ENCODE data around the gene ASB5. TPM values are rescaled to one million over a fixed set of nuclear protein-coding genes. Genes with fewer than 3 reads are reported as not detected.
"Not testable (repeated sequence)": the region's sequence is repeated elsewhere in the genome, so short reads cannot be mapped to it uniquely, and the experiment has no call there.

ASB5 gene, protein sequence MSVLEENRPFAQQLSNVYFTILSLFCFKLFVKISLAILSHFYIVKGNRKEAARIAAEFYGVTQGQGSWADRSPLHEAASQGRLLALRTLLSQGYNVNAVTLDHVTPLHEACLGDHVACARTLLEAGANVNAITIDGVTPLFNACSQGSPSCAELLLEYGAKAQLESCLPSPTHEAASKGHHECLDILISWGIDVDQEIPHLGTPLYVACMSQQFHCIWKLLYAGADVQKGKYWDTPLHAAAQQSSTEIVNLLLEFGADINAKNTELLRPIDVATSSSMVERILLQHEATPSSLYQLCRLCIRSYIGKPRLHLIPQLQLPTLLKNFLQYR
- total RNA-seq = not detected in 2 replicates

DNA sequence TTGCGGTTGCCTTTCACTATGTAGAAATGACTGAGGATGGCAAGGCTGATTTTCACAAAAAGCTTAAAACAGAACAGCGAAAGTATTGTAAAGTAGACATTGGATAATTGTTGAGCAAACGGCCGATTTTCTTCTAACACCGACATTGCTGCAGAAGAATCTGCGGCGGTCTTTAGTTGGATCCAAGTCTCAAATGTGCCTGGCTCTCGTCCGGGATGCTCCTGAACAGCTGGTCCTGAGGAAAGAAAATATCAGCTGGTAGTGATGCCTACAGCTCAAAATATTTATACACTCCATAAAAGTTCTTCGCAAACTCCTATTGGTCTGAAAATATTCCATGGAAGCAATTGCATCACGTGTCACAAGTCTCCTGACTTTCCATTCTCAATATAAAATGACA lies at the start of gene ASB5:
Gene ASB5, minus strand, starts transcription at position 260 of the 400 bp plus-strand sequence. Its CDS starts 114 bp downstream, at position 146.
- DNase-seq = no peak

DNA sequence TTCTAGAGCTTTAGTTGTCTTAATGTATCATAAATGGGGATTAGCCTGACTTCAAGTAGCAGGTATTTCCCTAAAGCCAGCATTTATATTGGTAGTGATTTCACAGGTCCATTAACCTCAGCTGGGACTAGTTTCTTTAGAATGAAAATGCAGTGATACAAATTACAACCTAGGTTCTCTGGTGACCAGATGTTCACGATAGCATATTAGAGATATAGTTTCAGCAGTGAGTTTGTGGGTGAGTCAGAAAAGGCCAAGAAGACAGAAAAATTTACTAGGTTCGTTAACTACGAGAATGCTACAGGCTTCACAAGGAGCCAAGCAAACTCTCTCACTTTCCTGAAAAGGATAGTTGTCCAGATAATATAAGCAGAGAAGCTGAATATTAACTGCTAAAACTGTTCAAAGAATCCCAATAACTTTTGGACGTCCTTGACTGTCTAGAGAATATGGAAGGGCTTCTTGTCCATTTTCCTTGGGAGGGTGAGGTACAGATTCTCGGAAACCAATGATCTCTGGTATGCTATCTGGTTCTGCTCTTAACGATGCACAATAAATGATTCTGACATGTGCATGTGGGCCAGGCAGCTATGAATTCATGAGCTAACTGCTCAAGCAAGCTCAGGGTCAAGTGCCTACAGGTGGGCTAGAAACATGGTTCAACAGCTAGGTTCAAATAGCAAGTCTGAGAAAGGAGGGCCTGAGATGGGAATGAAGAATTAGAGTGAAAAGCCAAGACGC lies 44.7 kb upstream of the ASB5 start:
- DNase-seq = no peak

DNA sequence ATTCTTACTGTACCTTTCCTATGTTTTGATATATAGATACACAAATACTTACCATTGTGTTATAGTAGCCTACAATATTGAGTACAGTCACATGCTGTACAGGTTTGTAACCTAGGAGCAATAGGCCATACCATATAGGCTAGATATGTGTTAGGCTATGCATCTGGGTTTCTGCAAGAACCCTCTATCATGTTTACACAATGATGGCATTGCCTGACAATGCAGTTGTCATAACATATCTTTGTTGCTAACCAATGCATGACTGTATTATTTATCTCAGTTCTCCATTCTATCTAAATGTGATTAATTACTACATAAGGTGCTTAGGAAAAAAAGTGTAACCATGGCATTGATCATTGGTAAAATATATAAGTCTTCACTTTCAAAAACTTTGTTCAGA lies 40.8 kb upstream of the ASB5 start:
- no peak for DNase-seq

DNA sequence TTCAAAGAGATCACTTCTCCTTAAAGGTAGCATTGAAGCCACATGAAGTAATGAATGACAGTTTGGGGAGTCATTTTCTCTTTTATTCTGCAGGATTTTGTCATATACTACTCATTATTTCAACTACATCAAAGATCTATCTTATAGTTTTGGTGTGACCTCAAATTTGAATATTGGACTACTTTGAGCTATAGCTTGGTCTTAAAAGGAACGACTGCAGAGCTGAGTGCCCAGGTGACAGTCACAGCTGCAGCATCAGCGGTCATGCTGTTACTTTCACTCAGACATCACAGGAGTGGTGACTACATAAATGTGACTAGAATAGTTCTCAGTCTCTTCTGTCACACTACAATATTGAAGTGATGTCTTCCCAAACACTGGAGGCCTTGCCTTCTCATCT lies 40.0 kb upstream of the ASB5 start:
- DNase-seq = no peak

DNA sequence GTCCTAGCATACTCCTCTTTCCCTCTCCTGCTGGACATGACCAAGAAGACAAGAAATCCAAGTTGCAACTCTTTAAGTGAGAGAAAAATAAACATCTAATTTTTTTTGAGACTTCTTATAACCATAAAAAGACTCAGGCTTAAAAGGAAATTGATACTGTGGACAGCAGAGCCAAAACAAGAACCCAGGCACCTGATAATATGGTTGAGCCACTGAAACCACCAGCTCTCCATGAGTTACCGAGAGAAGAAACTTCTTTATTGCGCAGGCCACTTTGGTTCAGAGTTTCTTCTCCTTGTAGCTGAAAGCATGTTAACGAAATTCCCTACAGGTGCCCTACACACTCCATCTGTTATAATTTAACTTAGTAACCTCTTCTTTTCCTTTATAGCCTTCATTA lies 39.4 kb upstream of the ASB5 start:
- DNase-seq = no peak

DNA sequence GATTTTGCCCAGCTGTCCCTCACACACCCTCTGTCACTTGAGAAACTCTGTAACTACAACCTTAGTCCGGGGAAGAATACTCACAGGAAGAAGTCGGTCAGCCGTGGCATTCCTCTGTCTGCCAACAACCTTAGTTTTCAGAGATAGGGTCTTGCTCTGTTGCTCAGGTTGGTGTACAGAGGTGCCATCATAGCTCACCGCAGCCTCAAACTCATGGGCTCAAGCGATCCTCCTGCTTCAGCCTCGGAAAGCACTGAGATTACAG lies 38.6 kb upstream of the ASB5 start:
- no peak for DNase-seq

DNA sequence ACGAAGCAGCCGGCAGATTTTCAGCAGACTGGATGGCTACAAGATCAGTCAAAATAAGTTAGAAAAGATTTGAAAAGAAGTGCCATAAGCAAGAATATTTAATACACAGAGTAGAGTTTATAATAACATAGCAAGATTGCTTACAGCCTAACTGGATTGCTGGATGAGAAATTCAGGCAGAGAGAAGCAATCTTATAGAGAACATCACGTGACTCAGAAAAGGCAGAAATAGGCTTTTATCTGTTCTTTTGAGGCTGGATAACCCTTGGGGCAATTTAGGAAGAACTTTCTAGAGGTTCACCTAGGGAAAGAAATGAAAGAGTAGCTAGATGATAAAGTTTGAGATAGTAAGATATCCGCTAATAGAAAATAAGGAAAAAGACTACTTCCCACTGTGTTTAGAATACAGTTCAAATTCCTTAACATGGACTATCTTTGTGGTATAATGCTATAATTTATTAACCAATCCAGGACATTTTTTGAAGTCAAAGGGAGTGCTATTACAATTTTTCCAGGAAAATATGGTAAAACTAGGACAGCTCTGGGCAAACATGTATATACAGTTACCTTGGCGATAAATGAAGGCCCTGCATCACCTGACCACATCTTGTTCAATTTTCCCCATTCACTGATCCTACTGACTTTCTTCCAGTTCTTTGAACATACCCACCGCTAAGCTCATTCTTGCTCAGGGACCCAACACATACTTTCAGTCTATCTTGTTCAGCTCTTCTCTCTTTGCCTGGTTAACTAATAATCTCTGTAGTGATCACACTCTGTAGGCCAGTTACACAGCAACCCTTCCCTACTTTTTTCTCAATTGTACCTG lies 38.0 kb upstream of the ASB5 start:
- DNase-seq = no peak

DNA sequence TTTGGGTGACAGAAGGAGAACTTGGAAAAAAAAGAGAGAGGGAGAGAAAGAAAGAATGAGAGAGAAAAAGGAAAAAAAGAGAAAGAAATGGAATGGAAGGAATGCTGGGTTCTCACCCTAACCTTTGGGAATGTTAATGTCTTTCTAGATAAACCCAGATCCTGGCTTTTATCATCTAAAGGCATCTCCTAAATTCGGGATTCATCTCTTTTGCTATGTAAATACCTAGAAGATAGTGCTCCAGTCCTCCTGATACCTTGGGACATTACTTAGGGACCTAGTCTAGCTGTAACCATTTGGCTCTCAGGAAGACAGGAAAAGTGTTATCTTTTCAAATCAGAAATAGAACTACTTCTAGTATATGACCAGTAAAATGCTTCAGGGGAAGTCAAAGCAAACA lies 34.9 kb upstream of the ASB5 start:
- DNase-seq = no peak

DNA sequence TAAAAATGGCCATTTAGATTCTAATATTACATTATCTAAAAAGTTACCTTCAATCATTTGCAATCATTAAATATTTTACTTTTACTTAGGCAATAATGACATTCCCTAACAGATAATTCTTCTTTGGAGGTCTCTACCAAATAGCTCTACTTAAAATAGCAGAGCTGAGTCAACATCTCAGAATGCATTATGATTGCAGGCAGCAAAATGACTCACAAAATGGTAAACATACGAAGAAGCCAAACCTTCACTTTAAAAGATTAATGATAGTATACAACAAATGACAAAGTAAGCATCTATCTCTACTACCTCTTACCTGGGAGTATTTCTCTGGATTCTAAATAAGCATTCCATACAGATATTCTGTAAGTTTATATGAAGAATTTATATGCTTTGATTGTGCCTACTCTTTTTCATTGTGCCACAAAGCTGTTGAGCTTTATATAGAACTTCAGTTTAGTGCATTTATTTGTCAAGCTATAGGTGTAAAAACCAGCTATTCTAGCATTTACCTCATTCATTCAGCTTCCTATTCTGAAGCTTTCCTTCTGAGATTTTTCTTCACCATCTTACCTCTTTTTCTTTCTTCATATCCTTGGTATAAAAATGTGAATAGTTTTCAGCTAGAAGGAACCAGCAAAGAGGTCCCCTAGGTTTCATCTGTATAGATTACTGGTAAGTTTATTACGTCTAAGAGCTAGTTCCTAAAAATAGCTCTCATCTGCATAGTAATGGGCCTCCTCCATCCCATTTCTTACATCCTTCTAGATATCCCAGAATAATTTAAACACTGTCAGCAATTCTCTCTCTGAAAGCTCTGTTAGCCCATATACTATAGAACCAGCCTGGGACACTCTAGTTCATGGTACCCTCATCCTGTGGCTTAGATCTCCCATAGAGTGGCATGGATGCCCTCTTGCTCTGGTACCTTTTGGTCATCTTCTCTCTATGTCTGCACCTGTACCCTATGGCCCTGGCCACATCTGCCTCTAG lies 33.6 kb upstream of the ASB5 start:
- no peak for DNase-seq

DNA sequence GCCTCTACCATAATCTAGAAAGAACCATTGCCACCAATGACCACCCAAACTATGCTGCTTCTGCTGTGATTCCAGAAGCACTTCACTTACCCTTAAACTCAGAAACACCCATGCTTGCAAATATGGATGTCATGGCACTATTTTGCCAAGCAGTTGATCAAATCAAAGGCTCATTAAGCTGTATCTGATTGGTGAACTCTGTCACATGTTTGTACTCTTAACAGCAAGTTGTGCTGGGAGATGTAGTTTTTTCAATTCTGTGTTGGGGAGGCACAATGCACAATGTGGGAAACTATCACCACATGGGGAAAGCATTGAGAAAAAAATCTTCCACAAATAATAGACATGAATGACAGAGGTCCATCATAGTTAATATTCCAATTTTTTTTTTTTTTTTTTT lies 31.5 kb upstream of the ASB5 start:
- DNase-seq = no peak

DNA sequence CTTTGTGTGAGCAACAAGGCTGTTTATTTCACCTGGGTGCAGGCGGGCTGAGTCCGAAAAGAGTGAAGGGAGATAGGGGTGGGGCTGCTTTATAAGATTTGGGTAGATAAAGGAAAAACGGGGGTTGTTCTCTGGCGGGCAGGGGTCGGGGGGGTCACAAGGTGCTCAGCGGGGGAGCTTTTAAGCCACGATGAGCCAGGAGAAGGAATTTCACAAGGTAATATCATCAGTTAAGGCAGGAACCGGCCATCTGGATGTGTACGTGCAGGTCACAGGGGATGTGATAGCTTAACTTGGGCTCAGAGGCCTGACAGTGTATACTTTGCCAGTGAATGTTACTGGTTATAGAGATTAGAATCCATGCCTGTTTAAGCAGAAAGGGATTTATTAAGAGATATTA lies 31.0 kb upstream of the ASB5 start:
- no peak for DNase-seq

DNA sequence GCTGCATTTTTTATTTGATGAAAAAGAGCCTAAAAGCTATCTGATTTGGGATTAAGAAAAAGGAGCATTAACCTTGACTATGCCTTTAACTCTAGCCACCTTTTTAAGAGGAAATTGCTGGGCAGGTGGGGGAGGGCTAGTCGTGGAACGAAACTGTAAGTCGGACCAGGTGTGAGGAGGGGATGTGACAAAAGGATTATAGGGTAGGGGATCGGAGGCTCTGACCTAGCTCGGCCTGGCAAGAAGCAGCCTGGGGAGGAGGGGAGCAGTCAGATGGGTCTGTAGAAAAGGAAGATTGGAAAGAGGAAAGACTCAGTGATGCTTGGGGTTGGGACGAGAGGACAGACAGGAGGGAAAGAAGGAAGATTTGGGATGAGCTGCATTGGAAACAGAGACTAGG lies 29.6 kb upstream of the ASB5 start:
- DNase-seq = no peak

DNA sequence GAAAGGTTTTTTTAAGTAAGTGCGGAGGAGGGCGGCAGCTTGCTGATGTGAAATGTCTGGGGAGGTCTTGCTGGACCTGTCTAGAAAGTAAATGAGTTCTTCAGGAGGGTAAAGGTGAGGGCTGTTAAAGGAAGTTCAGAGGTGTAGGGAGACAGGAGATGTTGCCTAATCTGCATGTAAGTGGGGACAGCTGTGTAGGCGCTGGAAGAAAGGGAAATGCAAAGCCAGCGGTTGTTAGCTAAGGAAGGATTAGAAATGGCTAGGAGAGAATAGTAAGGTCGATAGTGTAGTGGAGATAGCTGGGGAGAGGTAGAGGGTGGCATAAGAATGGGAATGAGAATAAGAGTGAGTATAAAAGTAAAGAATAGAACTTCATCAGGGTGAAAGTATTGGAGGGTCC lies 26.9 kb upstream of the ASB5 start:
- not testable (repeated sequence) for DNase-seq

DNA sequence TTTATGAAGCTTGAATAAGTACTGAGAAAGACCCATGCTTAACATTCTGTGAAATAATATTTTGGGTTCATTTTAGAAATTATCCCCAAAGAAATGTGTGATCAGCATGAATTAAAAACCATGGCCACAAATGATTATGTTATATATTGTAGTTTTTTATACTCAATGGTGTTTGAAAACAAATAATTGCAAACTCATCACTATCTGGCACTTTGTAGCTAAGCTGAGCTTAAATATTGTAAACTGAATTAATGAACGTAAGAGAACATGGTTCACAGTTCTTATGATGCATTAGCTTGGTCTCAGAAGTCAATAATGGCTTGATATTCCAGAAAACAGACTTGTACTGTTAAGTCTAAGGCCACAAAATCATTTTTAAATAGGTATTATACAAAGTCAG lies 24.6 kb upstream of the ASB5 start:
- no peak for DNase-seq

DNA sequence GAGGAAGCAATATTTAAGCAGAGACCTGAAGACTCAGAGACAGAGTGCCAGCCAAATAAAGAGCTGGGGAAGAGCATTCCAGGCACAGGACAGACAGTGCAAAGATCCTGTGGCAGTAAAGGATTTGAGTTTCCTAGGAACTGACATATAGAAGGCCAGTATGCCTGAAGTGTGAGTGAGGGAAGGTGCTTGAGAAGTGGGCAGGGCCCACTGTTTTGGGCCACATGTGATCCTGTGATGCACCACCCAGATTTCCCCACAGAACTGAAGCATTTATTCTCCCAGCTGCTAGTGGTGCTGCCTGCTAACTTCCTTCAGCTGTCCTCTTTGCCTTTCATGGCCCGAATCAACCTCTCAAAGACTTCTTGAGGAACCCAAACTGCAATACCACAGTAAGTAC lies 23.9 kb upstream of the ASB5 start:
- no peak for DNase-seq

DNA sequence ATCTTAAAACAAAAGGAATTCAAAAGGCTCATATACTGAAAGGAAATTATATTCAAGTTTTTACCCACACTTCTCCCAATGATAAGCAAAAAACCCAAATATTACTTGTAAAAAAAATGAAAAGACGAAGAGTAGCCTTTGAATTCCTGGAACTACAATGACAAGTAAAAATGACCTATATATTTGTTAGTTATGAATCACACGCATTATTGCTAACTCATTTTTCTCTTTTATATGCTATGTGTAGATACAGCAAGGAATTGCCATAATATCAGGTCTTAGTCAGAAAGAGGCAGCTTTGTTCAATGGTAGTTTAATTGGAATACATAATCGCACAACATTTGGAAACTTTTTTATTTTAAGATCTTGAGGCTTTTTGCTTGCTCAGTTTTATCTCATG lies 22.7 kb upstream of the ASB5 start:
- no peak for DNase-seq

DNA sequence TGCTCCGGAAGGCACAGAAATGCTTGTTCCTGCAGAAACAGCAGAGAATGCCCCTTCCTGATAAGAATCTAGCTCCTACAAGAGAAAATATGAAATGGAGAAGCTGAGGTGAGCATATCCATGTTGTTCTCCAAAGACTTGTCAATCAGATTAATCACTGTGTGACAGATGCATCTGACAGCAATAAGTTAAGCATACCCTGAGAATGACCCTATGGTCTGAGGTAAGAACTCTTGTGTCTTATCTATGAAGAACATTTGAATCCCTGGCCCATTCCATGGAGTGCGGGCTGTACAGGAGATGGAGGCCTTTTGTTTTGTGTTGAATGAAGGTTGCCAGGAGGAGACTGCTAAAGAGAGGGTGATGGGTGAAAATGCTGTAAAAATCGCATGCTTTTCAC lies 21.5 kb upstream of the ASB5 start:
- DNase-seq = no peak

DNA sequence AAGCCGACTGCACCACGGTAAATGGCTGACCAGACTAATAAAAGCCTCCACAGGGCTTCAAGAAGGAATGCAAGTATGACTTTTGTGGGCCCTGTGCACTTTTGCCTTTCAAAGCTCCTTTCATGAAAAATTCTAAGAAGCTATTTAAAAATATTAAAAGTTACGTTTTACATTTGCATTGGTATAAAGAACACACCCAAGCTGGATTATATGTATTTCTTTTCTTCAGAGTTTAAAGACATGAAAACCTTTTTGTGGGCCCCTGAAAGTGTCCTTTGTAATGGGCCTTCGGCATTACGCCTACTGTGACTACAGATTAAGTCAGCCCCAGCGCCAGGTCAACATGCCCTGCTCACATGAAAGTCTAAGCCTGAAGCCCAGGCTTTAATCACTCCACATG lies 20.5 kb upstream of the ASB5 start:
- DNase-seq = no peak

DNA sequence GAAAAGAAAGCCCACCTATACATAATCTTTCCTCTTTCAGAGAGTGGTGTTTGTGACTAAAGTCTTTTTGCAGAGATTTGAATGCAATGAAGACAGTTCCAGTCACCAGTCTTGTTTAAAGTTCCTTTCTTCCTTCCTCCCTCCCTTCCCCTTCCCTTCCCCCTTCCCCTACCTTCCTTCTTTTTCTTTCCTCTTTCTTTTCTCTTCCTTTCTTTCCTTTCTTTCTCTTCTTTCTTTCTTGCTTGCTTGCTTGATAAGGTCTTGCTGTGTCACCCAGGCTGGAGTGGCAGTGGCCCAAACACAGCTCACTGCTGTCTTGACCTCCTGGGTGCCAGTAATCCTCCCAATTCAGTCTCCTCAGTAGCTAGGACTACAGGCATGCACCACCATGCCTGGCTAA lies 19.0 kb upstream of the ASB5 start:
- no peak for DNase-seq

DNA sequence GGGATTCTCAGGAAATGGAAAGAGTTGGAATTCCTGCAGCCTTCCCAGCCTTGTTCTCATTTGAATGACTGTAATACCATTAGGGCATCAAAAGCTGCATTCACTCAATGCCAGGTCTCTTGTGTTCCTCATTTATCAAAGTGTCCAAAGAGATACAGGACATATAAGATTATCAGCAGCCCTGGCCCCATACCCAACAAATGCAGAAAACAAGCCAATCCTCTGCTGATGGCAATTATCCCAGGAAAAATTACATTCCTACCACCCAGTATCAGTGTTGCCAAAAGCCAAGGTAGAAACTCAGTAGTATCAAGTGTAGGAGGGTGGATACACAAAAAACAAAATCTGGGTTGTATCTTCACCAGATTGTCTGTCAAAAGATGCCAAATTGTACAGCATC lies 18.5 kb upstream of the ASB5 start:
- DNase-seq = no peak

DNA sequence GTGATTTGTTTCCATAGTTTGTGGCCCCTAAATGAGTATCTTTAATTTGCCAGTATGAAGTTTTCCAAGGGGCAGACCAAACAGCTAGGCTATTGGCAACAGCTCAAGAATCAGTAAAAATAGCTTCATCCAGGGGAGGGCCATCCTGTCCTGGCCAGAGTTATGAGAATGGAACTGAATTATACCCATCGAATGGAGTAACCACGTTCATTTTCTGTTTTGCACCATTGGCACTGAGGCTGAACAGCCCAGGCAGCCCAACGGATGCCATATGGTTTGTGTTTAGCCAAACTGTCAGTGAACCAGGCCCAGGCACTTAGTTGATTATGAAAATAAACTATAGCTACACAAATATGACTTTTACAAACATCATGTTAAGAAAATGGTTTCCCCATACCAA lies 17.7 kb upstream of the ASB5 start:
- DNase-seq = no peak

DNA sequence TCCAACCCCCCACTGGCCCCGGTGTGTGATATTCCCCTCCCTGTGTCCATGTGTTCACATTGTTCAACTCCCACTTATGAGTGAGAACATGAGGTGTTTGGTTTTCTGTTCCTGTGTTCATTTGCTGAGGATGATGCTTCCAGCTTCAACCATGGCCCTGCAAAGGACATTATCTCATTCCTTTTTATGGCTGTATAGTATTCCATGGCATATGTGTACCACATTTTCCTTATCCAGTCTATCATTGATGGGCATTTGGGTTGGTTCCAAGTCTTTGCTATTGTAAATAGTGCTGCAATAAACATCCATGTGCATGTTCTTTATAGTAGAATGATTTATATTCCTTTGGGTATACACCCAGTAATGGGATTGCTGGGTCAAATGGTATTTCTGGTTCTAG lies 10.5 kb upstream of the ASB5 start:
- not testable (repeated sequence) for DNase-seq

Data from dermis blood vessel endothelial cell (primary cell).